ELF-1 (cell line): ENCODE measurements around the gene UST.
"Not testable (repeated sequence)": the region's sequence is repeated elsewhere in the genome, so short reads cannot be mapped to it uniquely, and the experiment has no call there.

Experiments used
- DNase-seq: peaks from one replicate; pipeline ENCODE4 v3.0.0-alpha.2; 2016; ENCODE audit warnings: low read depth, low spot score

UST gene

GRCh38 chr6:148765898-148766808 is 19.3 kb downstream of the UST start:
- DNase-seq: no peak

GRCh38 chr6:148768646-148769270 is 21.9 kb downstream of the UST start:
- DNase-seq: no peak

GRCh38 chr6:148769304-148769968 is 22.6 kb downstream of the UST start:
- DNase-seq: no peak

GRCh38 chr6:148770408-148771211 is 23.8 kb downstream of the UST start:
- no peak for DNase-seq

DNA sequence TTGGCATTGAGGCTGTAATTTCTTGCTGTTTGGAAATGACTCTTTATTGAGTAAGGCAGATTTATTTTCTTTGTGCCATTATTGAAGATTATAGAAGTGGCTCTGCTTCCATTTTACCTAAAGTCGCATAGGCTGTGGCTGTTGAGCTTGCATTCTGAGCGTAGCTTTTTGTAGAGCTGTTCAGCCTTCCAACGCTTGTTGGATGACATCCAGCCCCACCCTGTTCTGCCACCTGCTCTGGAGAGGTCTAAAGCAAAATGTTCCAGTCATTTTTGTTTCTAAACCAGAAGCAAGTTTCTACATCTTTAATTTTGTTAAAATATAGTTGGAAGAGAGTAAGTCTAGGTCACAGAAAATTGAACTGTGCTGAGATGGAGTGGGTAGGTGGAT is 24.4 kb downstream of the UST start:
- DNase-seq: no peak

DNA sequence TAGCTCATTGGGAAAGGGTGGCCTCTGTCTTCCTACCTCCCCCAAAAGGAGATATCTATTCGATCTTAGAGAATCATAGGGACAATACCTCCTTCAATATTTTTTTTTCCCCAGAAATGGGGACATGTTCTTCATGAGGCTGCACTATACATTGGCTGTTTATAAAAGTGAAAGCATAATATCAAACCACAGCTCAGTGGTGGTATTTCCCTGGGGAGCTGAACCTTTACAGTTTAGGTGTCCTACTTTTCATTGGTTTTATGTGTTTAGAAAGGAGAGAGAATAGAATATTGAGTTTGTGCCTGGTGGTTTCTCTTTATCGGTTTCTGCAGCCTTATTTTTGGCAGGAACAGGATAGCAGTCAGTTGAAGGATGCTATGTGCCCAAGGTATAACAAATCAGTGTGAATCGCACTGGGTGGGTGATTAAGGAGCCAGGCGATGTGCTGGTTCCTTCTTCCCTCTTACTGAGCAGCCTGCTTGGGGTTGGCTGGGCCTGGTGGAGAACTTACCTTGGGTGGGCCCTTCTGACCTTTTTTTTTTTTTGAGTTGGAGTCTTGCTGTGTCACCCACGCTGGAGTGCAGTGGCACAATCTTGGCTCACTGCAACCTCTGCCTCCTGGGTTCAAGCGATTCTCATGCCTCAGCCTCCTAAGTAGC is 25.2 kb downstream of the UST start:
- no peak for DNase-seq

DNA sequence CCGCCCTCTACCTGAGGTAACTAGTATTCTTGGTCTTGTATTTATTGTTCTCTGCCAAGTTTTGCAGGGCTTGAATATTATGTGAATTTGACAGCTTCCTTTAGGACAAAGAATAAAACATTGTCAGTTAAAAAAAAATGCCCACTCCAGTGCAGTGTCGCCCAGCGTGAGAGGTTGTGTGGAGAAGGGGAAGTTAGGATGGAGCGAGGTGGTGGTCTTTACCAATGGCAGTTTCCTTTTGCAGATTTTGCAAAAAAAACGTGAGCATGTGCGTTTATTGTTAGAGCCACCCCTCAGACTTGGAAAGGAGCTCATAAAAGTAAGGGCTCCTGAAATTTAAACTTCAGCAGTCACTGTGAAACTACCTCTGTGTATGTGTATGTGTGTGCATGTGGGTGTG is 28.3 kb downstream of the UST start:
- DNase-seq: no peak

DNA sequence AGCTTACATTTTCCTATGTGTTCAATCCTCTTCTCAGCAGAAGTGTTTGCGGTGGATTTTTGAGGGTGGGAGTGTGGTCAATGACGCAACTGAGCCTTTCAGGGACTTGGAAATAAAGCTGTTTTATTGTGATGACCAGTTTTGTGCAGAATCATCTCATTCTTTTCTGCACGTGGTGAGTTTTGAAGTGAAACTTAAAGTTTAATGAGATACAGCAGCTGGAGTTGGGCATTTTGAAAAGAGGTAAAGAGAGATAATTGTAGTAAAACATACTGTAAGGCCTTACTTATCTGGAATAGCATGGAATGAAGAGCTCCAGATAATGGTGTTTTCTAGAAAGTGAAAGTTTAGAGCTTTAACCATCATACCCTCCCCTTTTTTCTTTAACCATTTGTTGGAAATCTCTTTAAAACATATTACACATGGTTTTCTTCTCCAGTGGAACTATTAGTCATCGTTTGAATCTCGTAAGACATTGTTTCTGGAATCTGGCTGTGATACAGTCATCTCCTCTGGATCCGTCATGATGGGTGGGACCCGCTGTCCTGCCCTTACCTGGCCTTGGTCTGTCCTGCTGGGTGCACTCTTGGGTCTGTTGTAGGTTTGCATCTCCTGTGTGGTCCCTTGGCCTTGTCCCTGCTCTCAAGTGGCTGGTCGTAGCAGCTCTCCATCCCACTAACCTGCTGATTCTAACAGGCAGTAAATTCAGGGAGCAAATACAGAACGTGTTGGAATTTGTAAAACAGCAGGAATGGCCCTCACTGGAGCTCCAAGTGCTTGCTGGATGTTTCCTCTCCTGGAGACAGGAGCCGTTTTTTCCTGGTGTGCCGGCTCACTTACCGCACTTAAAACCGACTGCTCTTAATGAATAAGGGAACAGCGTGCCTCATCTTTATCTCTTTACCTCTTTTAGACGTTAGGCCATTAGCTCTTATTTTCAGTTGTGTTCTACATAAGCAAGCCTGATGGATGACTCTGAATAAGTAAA is 29.8 kb downstream of the UST start:
- DNase-seq: no peak

DNA sequence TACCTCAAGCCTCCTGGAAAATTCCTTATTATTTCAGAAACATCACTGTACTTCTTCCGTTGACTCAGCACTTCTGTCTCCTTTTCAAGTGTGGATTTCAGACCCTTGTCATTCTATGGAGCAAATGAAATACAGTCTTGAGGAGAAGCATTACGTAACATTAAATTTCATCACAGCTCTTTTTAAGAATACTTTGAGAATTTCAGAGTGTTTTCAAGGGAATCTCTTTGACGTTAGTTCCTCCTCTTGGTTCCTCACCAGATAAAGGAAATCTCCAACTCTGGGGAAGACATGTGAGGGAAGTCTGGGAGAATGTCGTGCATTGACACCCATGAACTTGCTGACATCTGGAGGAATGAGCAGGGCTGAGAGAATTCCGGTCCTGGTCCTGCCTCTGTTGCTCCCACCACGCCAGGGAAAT is 32.3 kb downstream of the UST start:
- no peak for DNase-seq

GRCh38 chr6:148780423-148780822 is 33.6 kb downstream of the UST start:
- not testable (repeated sequence) for DNase-seq

GRCh38 chr6:148780918-148781436 is 34.1 kb downstream of the UST start:
- DNase-seq: no peak

- no peak for DNase-seq
Observed at GRCh38 chr6:148789948-148790347, 43.1 kb downstream of the UST start.

- no peak for DNase-seq
Observed at GRCh38 chr6:148790404-148790803, 43.6 kb downstream of the UST start.

- no peak for DNase-seq
Observed at GRCh38 chr6:148790817-148791216, 44.0 kb downstream of the UST start.

GRCh38 chr6:148791372-148791771 is 44.5 kb downstream of the UST start:
- DNase-seq: no peak

- no peak for DNase-seq
Observed at GRCh38 chr6:148793721-148794120, 46.9 kb downstream of the UST start.

DNA sequence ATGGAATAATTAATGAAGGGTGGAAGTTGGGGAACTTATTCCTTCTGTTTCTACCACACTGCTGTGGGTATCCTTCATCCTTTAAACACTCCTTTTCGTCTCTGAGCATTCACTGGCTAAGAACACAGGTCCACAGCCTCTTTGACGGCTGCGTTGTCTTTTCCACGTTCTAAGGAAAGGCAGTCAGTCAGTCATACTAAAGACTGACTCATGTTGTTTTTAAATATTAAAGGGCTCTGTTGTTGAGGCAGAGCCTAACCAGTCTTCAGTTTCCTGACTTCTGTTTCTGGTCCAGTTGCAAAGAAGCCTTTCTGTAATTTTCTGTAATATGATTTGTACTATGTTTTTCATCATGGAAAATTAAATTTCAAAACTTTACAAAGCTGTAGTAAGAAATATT is 48.0 kb downstream of the UST start:
- DNase-seq: no peak

GRCh38 chr6:148795563-148795962 is 48.7 kb downstream of the UST start:
- DNase-seq: no peak

DNA sequence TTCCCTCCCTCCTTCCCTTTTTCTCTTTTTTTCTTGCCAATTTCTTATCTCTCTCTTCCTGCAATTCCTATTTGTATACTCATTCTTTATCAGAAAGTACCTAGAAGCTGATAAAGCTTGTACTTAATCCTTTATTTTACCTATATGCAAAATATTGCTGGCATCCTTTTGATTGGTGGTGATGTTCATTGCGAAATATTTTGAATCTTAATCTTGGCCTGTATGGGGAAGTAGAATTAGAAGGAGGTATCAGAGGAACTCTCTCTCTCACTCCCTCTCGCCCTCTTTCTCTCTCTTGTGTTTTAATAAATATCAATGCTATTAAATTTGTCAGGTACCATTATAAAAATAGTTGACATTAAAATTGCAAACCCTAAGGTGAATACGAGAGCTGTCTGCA is 52.8 kb downstream of the UST start:
- DNase-seq: no peak

DNA sequence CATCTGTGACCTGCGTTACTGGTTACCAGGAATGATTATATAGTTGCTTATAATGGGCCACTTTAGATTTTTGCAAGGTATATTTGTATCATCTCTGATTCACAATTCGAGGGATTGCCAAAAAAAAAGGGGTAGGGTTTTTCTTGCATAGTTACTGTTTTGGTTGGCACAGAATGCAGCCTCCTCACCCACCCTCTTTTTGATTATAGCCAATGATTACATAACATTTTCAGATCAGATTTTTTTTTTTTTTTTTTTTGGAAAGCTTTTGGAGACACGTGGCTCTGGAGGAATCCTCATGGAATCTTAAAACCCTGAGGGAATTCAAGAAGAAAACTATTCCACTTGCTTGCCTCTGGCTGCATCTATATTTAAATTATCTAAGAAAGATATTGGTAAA is 53.7 kb downstream of the UST start:
- no peak for DNase-seq
